Measurements from ENCODE around the gene CXXC5. TPM values are rescaled to one million over a fixed set of nuclear protein-coding genes. Genes with fewer than 3 reads are reported as not detected.

Gene CXXC5
- total RNA-seq, 1 experiment from 2014 or later, result 92.3 TPM

GRCh38 chr5:139698490-139699146, 50.5 kb downstream of the CXXC5 start:
- peak overlapping the region; percentile 85 for H3K27ac Mint-ChIP-seq (ENCODE audit: unreplicated experiment)
- H3K27me3 Mint-ChIP-seq (ENCODE audit: insufficient read depth, unreplicated experiment), result no peaks in the 10 kb centered on the region
- H3K9me3 Mint-ChIP-seq (ENCODE audit: unreplicated experiment), result no peaks in the 10 kb centered on the region
- H3K9me3 ChIP-seq, result no peaks in the 10 kb centered on the region
- intact Hi-C loops (cut with micrococcal nuclease; ENCODE audit: unreplicated experiment), result no loop called here
- no TSS peak for BruUV-seq (replicated peaks)
- H3K4me1 ChIP-seq, result peaks cover 69% of the 10 kb centered on the region
- CTCF ChIA-PET, result no interaction called here
- no peak overlapping the region for H3K4me3 ChIP-seq (ENCODE audit: low read depth, low read length)
- H3K36me3 Mint-ChIP-seq (ENCODE audit: insufficient read depth, unreplicated experiment), result peaks cover 35% of the 10 kb centered on the region
- no peaks in the 10 kb centered on the region for H3K27me3 ChIP-seq (replicated peaks; ENCODE audit: control insufficient read depth, insufficient read depth, low read length)
- DNase-seq, result peak in 1 of 2 experiments; percentile 36
- no peaks in the 10 kb centered on the region for H3K36me3 ChIP-seq (ENCODE audit: control insufficient read depth, insufficient read depth, low read length)
- TF ChIP-seq CTCF (IDR thresholded peaks at IDR 0.05; ENCODE audit: insufficient read depth in 1 of 2, low read depth in 1 of 2, low read length in 1 of 2, severe bottlenecking in 1 of 2, unreplicated experiment in 1 of 2), result no peak
- peak overlapping the region; percentile 73 for H3K4me3 Mint-ChIP-seq (ENCODE audit: unreplicated experiment)
- H3K4me1 Mint-ChIP-seq (ENCODE audit: low read depth, unreplicated experiment), result peaks cover 24% of the 10 kb centered on the region
- POLR2A ChIA-PET, result no interaction called here

- H3K4me1 ChIP-seq, result peaks cover 69% of the 10 kb centered on the region
- no peaks in the 10 kb centered on the region for H3K9me3 ChIP-seq
- H3K4me3 ChIP-seq (ENCODE audit: low read depth, low read length), result no peak overlapping the region
- Mint-ChIP-seq H3K27me3 (ENCODE audit: insufficient read depth, unreplicated experiment) (no peaks in the 10 kb centered on the region), H3K4me3 (ENCODE audit: unreplicated experiment) (no peak overlapping the region), H3K4me1 (ENCODE audit: low read depth, unreplicated experiment) (peaks cover 24% of the 10 kb centered on the region), H3K36me3 (ENCODE audit: insufficient read depth, unreplicated experiment) (peaks cover 30% of the 10 kb centered on the region), H3K9me3 (ENCODE audit: unreplicated experiment) (no peaks in the 10 kb centered on the region), H3K27ac (ENCODE audit: unreplicated experiment) (peak overlapping the region; percentile 96)
- ChIA-PET CTCF (interaction anchor here (3.2 kb wide), 1 partner anchor 12 kb away, joined by 37 read pairs; no protein-coding TSS in a partner anchor), POLR2A (no interaction called here)
- no TSS peak for BruUV-seq (replicated peaks)
- DNase-seq, result no peak
- TF ChIP-seq CTCF (IDR thresholded peaks at IDR 0.05; ENCODE audit: insufficient read depth in 1 of 2, low read depth in 1 of 2, low read length in 1 of 2, severe bottlenecking in 1 of 2, unreplicated experiment in 1 of 2), result no peak
- no peaks in the 10 kb centered on the region for H3K27me3 ChIP-seq (replicated peaks; ENCODE audit: control insufficient read depth, insufficient read depth, low read length)
- intact Hi-C loops (cut with micrococcal nuclease; ENCODE audit: unreplicated experiment), result no loop called here
- no peaks in the 10 kb centered on the region for H3K36me3 ChIP-seq (ENCODE audit: control insufficient read depth, insufficient read depth, low read length)
These were observed 51.2 kb downstream of the CXXC5 start for GRCh38 chr5:139699351-139699750.

- no peak overlapping the region; the same call in 1 of the 2 replicates for H3K4me3 ChIP-seq (ENCODE audit: low read depth, low read length)
- H3K36me3 Mint-ChIP-seq (ENCODE audit: insufficient read depth, unreplicated experiment), result peaks cover 31% of the 10 kb centered on the region
- no peak for TF ChIP-seq CTCF (IDR thresholded peaks at IDR 0.05; ENCODE audit: insufficient read depth in 1 of 2, low read depth in 1 of 2, low read length in 1 of 2, severe bottlenecking in 1 of 2, unreplicated experiment in 1 of 2)
- no peaks in the 10 kb centered on the region for H3K27me3 Mint-ChIP-seq (ENCODE audit: insufficient read depth, unreplicated experiment)
- H3K9me3 Mint-ChIP-seq (ENCODE audit: unreplicated experiment), result no peaks in the 10 kb centered on the region
- no peaks in the 10 kb centered on the region for H3K27me3 ChIP-seq (replicated peaks; ENCODE audit: control insufficient read depth, insufficient read depth, low read length)
- H3K9me3 ChIP-seq, result no peaks in the 10 kb centered on the region
- no TSS peak for BruUV-seq (replicated peaks)
- no peaks in the 10 kb centered on the region for H3K36me3 ChIP-seq (ENCODE audit: control insufficient read depth, insufficient read depth, low read length)
- CTCF ChIA-PET, result interaction anchor here (0.6 to 3.2 kb wide), 9 partner anchors 10 to 87 kb away, joined by 3 to 37 read pairs (median 8); partner anchors contain the start of gene CXXC5
- H3K4me1 ChIP-seq, result peaks cover 61% of the 10 kb centered on the region
- POLR2A ChIA-PET, result interaction anchor here (0.8 to 1.7 kb wide), 6 partner anchors 10 to 242 kb away, joined by 4 to 57 read pairs (median 4); partner anchors contain the start of gene CXXC5
- DNase-seq, result no peak
- intact Hi-C loops (cut with micrococcal nuclease; ENCODE audit: unreplicated experiment), result loop anchor here (1.0 to 5.0 kb wide), 4 partner anchors 10 to 138 kb away; partner anchors contain the start of gene UBE2D2
- H3K4me1 Mint-ChIP-seq (ENCODE audit: low read depth, unreplicated experiment), result peaks cover 28% of the 10 kb centered on the region
- peak overlapping the region; percentile 96 for H3K27ac Mint-ChIP-seq (ENCODE audit: unreplicated experiment)
- H3K4me3 Mint-ChIP-seq (ENCODE audit: unreplicated experiment), result peak overlapping the region; percentile 75
These were observed 52.5 kb downstream of the CXXC5 start for GRCh38 chr5:139700711-139701055.

All from Caco-2 (cell line).